Liver (tissue), 3 donors: ENCODE measurements around the gene PLS1.

ENCODE experiments used
- CTCF ChIP-seq: fragments of 150-350 bp; IDR thresholded peaks from 2 replicates; pipeline ENCODE4 v1.5.1; 2017; ENCODE audit warnings: improper control_type of control experiment, low read depth, low read length; ENCODE audit not compliant: missing input control
- EGR1 ChIP-seq, 2 donors: IDR thresholded peaks; 2 replicates each; pipeline ENCODE4 v1.6.1; 2016 to 2018; ENCODE audit warnings: antibody characterized with exemption in 2 of 2, low read depth in 2 of 2
- FOXA1 ChIP-seq: IDR thresholded peaks from 2 replicates; pipeline ENCODE4 v1.6.1; 2016; ENCODE audit warnings: antibody characterized with exemption
- HNF4A ChIP-seq, 2 donors: conservative IDR thresholded peaks; 2 replicates each; pipeline ENCODE4 v1.6.1; 2016; ENCODE audit warnings: antibody characterized with exemption in 2 of 2, mild to moderate bottlenecking in 2 of 2
- MAX ChIP-seq: IDR thresholded peaks from 2 replicates; pipeline ENCODE4 v1.6.1; 2016; ENCODE audit warnings: antibody characterized with exemption
- REST ChIP-seq: IDR thresholded peaks from 2 replicates; pipeline ENCODE4 v1.6.1; 2016; ENCODE audit warnings: antibody characterized with exemption, mild to moderate bottlenecking
- RXRA ChIP-seq, 2 donors: IDR thresholded peaks; 2 replicates each; pipeline ENCODE4 v1.6.1; 2017 to 2018; ENCODE audit warnings: antibody characterized with exemption in 2 of 2, mild to moderate bottlenecking in 1 of 2
- SP1 ChIP-seq: IDR thresholded peaks from 2 replicates; pipeline ENCODE4 v1.6.1; 2018; ENCODE audit warnings: antibody characterized with exemption, mild to moderate bottlenecking
- TAF1 ChIP-seq: conservative IDR thresholded peaks from 2 replicates; pipeline ENCODE4 v1.6.1; 2016; ENCODE audit warnings: antibody characterized with exemption, mild to moderate bottlenecking
- YY1 ChIP-seq: IDR thresholded peaks from 2 replicates; pipeline ENCODE4 v1.6.1; 2016; ENCODE audit warnings: antibody characterized with exemption, mild to moderate bottlenecking
- donor health status: healthy.
- donor health status: healthy.

GRCh38 chr3:142638291-142638690, 42.1 kb downstream of the PLS1 start:
- TF ChIP-seq CTCF, result no peak
- TF ChIP-seq YY1, result no peak
- no peak for TF ChIP-seq FOXA1
- no peak for TF ChIP-seq REST
- no peak for TF ChIP-seq HNF4A (conservative IDR thresholded peaks at IDR 0.05)
- TF ChIP-seq EGR1 (IDR thresholded peaks at IDR 0.05; ENCODE audit: low read depth in 2 of 2), result no peak
- no peak for TF ChIP-seq RXRA (IDR thresholded peaks at IDR 0.05)
- TF ChIP-seq SP1, result no peak
- no peak for TF ChIP-seq MAX
- no peak for TF ChIP-seq TAF1
